Measurements from ENCODE around the gene BPGM.

DNA sequence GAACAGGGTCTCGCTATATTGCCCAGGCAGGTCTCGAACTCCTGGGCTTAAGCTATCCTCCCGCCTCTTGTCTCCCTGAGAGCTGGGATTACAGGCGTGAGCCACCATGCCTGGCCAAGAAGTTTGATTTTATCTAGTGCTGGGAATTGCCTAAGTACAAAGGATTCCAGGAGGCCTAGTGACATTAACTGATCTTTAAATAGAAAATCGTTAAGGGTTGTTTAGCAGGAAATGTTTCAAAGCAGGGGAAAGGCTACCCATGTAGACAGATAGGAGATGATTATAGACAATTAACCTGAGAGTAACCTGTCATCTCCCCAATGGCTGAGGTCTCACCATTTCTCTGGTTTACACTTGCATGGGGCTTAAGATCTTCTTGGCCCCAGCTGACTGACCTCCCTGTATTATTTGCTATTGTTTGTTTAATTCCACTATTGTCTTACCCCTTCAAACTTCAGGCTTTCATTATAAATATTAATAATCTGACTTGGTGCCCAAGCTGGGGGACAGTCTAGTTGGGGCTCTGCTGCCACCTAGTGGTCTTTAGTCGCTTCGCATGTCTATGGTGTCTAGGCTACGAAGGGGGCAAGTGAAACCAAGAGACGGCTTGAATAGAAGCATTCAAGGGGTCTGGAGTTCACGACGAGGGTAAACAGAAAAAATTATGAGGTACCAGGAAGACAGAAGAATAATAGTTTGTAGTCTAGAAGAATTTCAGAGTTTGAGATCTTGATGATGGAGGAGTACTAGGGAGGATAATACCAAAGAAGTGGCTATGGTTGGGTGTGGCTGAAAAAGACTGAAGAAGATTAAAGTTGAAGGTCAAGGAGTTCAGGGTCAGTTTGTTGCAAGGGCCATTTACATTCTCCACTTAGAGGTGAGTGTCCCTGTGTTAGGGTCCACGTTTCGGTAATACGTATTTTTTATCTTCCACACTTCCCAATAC, 40.4 kb upstream of the BPGM start:
- TF ChIP-seq CTCF (IDR thresholded peaks at IDR 0.05 in 2 of 3, conservative IDR thresholded peaks at IDR 0.05 in 1 of 3; ENCODE audit: borderline replicate concordance in 1 of 3, insufficient read depth in 1 of 3, low read depth in 2 of 3, low read length in 2 of 3) (peak; percentile 88 to 96 (median 89)), REST (IDR thresholded peaks at IDR 0.05; ENCODE audit: low read depth) (no peak), POLR2A (IDR thresholded peaks at IDR 0.05; ENCODE audit: borderline replicate concordance, extremely low read depth, insufficient read depth, insufficient read length) (no peak), SRF (IDR thresholded peaks at IDR 0.05; ENCODE audit: low read depth) (no peak), CEBPB (IDR thresholded peaks at IDR 0.05; ENCODE audit: low read depth) (no peak), YY1 (IDR thresholded peaks at IDR 0.05; ENCODE audit: extremely low read depth, insufficient replicate concordance, low read depth, low read length) (no peak)
- TF ChIP-seq, protein P1, sequence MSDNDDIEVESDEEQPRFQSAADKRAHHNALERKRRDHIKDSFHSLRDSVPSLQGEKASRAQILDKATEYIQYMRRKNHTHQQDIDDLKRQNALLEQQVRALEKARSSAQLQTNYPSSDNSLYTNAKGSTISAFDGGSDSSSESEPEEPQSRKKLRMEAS (IDR thresholded peaks at IDR 0.05): no peak

All from HCT116 (cell line).